ENCODE measurements around the gene ZNF423.

Gene ZNF423

DNA sequence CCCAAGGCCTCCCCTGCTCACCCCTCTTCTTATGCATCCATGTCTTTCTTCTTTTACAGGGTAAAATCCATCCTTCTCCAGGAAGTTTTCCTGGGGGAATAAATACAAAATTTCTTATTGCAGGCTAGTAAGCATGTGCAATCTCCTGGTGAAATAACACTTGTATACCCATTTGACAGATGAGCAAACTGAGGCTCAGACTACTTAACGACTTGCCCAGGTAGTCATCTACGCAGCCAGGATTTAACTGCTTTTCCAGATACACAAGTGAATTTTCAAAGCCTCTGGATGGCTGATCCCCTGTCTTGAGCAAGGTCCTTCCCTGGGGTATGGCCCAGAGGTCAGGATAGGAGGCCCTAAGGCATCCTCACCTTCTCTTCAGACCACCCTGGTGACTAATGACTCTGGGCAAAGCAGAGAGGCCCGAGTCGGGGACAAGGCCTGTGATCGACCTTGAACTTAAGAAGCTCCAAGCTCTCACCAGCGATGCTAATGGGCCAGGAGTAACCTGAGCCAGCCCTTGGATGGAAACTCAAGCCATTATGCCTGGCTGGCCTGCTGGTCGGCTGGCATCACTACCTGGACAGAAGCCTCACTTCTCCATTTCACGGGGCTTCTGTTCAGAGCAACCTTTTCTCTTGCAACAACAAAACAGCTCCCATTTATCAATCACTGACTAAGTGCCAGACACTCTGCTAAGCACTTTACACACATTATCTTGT, 33.1 kb downstream of the ZNF423 start:
- DNase-seq: peak; percentile 21

DNA sequence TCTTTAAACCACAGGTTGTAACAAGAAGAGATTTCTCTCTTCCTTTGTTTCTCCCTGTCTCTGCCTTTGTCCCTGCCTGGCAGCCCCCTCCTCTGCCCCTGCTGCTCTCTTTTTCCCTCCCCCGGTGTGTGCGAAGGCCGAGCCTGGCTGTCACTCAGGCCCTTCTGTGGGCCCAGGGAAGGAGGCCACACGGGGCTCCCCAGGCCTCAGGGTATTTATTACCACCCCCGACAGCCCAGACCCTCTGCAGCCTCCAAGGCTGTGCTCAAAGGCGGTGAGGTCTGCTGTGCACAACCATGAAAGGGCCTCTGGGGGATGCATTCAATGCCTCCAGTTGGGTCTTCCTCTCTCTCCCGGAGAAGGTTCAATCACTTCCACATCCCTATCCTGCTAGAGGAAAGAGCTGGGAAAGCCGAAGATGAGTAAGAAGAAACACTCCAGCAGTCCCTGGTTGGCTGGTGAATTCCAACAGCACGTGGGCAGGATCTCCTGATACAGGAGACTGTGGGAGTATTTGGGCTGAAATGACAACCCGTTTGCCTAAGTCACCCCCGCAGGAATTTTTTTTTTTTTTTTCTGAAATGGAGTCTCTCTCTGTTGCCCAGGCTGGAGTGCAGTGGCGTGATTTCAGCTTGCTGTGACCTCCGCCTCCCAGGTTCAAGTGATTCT, 34.2 kb downstream of the ZNF423 start:
- no peak for DNase-seq

- no peak for DNase-seq
Observed at GRCh38 chr16:49821156-49821555, 34.8 kb downstream of the ZNF423 start.

DNA sequence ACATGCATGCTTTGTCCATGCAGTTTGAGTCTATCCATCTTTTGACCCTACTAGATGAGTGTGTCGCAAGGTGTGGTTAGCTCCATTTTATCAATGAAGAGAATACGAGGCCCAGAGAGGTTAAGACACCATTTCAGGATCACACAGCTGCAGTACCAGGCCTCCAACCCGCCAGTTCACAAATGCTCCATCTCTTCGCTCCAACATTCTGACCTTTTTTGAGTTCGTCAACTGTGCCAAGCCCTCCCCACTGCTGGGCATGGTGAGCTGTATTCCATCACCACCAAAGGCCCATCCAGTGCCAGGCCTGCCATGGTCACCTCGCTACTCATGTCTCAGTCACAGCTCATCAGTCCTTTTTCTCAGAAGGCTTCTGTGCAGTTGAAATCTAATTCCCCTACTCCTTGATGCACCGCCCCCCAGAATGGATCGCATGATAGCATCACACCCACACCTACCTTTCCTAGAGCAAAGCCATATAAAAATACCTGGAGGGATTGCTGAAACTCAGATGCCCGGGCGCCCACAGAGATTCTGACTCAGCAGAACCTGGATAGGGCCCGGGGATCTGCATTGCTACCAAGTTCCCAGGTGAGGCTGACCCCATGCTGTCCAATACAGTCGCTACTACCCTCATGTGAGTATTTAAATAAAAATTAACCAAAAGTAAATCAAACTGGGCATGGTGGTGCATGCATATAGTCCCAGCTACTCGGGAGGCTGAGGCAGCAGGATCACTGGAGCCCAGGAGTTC, 38.0 kb downstream of the ZNF423 start:
- DNase-seq: no peak

- DNase-seq: no peak
Observed at GRCh38 chr16:49816875-49817274, 39.0 kb downstream of the ZNF423 start.

GRCh38 chr16:49811644-49812334, 44.1 kb downstream of the ZNF423 start:
- no peak for DNase-seq

- DNase-seq: no peak
Observed at GRCh38 chr16:49810831-49811230, 45.1 kb downstream of the ZNF423 start.

DNA sequence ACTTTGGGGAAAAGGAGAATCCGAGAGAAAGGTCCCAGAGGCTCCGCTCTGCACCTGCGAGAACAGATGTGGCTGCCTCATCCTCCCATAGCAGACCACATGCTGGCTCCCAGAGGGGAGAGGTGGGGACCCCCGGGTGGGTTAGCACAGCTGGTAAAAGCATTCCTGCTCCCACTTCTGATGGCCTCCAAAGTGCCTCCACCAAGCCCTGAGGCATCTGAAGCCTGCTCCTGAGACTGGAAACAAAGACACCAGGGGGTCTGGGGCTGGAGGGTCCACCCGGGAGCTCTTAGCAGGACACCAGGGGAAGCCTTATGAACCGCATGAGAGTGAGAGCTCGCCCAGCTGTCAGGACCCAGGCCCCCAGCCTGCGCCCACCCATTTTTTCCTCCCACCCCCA, 46.4 kb downstream of the ZNF423 start:
- DNase-seq: no peak

- DNase-seq: no peak
Observed at GRCh38 chr16:49809062-49809461, 46.9 kb downstream of the ZNF423 start.

- no peak for DNase-seq
Observed at GRCh38 chr16:49806446-49806845, 49.5 kb downstream of the ZNF423 start.

GRCh38 chr16:49801290-49801689, 54.6 kb downstream of the ZNF423 start:
- peak; percentile 5 for DNase-seq

DNA sequence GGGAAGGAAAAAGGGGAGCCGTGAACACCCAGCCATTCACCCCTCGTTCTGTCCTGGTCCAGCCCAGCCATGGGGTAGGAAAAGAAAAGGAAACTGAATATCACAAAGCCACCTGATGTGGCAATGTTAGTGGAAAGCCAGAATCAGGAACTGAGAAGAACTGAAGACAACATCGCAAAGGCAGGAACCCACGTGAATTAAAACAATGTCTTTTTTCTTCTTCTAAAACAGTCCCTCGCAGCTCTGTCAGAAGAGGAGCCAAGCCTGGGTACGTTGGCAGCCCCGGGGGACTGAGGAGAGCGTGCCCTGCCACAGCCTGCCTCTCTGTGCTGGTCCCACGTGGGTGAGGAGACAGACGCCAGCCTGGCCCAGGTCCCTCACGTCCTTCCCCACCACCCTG, 55.0 kb downstream of the ZNF423 start:
- DNase-seq: no peak

DNA sequence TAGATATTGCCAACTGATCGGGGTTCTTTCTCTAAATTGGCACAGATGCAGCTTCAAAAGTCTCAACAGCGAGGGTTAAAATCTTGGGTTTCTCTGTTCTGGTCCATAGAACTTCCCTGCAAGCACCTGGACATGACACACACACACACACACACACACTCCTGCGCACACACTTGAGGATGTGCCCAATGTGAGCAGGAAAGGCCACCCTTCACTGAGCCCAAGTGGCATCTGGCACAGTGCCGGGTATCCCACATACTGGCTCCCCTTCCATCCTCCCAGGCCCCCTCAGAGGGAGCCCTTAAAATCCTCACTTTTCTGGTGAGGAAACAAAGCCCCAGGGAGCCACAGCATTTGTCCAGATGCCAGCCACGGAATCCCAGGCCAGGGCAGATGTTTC, 55.5 kb downstream of the ZNF423 start:
- no peak for DNase-seq

- DNase-seq: peak; percentile 34
Observed at GRCh38 chr16:49799172-49799571, 56.7 kb downstream of the ZNF423 start.

GRCh38 chr16:49795513-49795912, 60.4 kb downstream of the ZNF423 start:
- no peak for DNase-seq

DNA sequence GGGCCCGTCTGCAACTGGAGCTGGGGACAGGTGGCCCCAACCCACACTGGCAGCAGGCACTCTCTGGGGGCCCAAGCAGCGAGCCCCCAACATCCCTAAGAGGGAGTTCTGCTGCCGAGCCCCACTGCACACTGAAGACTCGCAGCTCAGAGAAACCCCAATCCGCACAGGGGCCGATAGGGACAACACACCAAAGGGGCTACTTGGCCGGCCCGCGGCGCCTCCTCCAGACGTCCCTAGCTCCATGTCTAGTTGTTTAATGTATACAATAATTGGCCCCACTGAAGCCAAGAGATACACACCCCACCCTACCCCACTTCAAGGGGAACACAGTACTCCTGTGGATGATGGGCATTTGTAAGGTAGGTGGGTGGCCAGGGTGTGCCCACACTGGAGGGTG, 62.7 kb downstream of the ZNF423 start:
- DNase-seq: no peak

- no peak for DNase-seq
Observed at GRCh38 chr16:49789616-49790015, 66.3 kb downstream of the ZNF423 start.

DNA sequence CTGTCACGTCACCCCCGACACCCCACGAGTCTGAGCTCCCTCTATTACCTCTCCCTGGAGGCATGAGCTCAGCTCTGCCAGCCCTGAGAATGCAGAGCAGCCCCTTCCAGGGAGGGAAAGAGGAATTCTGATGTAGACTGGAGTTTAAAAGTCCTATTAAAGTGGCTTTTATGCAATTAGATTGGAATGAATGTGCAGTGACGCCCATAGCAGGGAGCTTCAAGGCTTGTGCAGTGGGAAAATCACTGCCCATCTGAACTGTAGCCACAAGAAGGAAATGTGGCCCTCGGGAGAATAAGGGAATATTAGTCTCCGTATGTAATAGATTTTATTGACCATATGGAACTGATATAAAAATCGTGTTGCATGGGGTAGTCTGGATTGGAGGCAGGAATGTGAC, 66.9 kb downstream of the ZNF423 start:
- DNase-seq: no peak

- no peak for DNase-seq
Observed at GRCh38 chr16:49788572-49788971, 67.3 kb downstream of the ZNF423 start.

- DNase-seq: no peak
Observed at GRCh38 chr16:49786926-49787557, 68.9 kb downstream of the ZNF423 start.

DNA sequence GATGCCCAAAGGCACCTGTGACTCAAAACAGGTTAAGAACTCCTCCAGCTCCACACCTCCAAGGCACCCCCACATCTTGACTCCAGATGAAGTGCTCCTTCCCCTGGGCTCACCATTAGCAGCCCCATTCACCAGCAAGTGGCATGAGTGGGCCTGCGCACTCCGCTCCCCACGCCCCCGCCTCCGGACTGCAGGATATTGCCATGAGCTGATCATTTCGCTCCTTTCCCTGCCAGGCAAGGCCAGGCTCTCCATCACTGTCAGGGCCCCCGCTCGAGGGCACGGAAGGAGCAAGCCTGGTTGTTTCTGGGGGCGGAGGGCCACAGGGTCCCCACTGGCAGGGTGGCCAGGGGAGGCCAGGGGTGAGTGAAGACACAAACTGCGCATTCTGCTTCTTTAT, 69.9 kb downstream of the ZNF423 start:
- no peak for DNase-seq

- no peak for DNase-seq
Observed at GRCh38 chr16:49782405-49782804, 73.5 kb downstream of the ZNF423 start.

GRCh38 chr16:49781401-49781800, 74.5 kb downstream of the ZNF423 start:
- no peak for DNase-seq
